Epithelial cell of esophagus (primary cell): Measurements from ENCODE around the gene PAK5.

Source experiments
- DNase-seq: peaks from one replicate; pipeline ENCODE4 v3.0.0; 2010; ENCODE audit warnings: low read depth
- H3K4me3 ChIP-seq: 2 replicates; pipeline ENCODE4 v1.5.1; 2011; ENCODE audit warnings: mild to moderate bottlenecking, low read length, control low read depth
- TF ChIP-seq, protein P1 (sequence below): IDR thresholded peaks from 2 replicates; pipeline ENCODE4 v1.5.1; 2011; ENCODE audit warnings: low read depth, mild to moderate bottlenecking, low read length, control low read depth, inconsistent platforms; ENCODE audit not compliant: insufficient read depth; ENCODE audit errors: missing control alignments

PAK5 gene

DNA sequence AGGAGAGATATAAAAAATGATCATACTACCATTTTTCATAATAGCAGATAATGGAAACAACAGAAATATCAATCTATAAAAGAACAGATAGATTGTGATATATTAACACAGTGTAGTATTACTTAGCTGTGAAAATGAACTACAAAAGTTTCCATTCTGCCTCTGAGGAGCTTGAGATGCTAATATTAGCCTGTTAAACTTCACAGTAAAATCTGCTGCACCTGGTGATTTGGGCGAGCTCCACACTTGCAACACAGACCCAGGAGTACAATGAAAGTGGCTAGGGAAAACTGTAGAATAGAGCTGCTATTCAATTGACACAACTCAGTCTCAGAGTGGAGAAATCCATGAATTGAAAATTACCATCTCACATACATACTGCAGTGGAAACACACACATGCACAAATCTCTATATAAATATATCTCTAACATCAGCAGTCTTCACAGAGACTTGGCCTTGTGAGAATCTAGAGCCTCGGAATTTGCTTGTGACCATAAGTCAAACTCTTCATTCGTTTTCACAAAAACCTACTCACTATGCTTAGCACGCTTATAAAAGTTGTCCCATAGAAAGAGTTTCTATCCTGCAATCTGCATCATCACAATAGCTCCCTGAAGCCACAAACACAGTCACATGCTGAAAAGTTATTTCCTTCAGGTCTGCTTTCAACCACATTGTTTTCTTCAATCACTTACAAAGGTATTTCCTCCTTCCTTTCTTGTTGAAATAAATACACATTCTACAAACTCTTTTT lies 133.0 kb downstream of the PAK5 start:
- DNase-seq: no peak
- TF ChIP-seq, protein P1, sequence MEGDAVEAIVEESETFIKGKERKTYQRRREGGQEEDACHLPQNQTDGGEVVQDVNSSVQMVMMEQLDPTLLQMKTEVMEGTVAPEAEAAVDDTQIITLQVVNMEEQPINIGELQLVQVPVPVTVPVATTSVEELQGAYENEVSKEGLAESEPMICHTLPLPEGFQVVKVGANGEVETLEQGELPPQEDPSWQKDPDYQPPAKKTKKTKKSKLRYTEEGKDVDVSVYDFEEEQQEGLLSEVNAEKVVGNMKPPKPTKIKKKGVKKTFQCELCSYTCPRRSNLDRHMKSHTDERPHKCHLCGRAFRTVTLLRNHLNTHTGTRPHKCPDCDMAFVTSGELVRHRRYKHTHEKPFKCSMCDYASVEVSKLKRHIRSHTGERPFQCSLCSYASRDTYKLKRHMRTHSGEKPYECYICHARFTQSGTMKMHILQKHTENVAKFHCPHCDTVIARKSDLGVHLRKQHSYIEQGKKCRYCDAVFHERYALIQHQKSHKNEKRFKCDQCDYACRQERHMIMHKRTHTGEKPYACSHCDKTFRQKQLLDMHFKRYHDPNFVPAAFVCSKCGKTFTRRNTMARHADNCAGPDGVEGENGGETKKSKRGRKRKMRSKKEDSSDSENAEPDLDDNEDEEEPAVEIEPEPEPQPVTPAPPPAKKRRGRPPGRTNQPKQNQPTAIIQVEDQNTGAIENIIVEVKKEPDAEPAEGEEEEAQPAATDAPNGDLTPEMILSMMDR: no peak
- no peak overlapping the region for H3K4me3 ChIP-seq

DNA sequence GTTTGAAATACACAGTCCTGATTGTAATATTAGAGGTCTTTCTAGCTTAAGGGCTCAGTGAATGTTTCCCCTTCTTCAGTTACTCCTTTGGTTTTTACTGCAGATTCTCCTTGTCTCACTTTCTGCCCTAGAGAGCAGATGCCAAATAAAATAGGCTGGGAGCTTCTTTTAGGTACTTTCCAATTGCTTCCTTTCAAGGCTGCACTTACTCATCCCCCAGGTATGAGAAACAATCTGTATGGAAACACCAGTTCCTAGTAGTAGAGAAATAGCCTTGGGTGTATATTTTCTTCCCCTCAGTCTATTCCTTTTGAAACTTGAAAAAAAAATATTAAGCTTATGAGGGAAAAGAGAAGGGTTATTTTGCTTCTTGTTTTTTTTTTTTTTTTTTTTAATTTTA lies 139.7 kb downstream of the PAK5 start:
- peak; percentile 52 for DNase-seq
- no peak overlapping the region for H3K4me3 ChIP-seq
- TF ChIP-seq, protein P1: no peak

DNA sequence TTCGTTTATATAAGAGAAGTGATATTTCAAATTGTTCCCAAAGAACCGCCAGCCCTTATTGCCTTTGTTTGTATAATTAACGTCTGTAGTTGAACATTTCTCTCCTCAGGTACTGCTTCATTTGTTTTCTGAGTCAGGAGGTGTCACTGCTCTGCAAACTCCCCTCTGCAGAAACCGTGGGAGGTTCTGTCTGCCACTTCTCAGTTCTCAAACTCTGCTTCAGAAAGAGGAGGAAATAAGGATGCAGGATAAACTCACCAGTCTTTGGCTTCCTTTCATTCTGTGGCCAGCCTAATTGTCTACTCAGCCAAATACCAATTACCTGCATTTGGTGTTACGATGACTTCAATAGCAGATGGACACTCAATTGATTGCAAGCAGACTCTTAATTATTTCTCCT lies 149.8 kb downstream of the PAK5 start:
- H3K4me3 ChIP-seq: no peak overlapping the region
- TF ChIP-seq, protein P1: no peak
- no peak for DNase-seq

DNA sequence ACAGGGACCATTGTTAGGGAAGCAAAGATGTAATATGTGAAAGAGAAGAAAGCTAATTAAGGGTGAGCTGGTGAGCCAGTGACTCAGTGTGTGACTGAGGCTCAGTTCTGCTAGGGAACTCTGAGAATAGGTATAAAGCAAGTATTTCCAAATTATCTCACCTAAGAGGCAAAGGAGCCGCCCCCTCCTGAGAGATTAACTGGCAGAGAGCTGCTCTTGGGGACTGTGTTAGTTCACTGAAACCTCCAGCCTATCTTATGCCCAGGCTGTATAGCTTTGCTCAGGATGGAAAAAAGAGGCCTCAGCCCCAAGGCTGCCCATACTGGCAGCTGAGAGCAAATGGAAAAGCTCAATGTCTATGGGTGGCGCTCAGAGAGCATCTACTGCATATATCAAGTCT lies 152.0 kb downstream of the PAK5 start:
- TF ChIP-seq, protein P1: no peak
- no peak for DNase-seq
- H3K4me3 ChIP-seq: no peak overlapping the region

DNA sequence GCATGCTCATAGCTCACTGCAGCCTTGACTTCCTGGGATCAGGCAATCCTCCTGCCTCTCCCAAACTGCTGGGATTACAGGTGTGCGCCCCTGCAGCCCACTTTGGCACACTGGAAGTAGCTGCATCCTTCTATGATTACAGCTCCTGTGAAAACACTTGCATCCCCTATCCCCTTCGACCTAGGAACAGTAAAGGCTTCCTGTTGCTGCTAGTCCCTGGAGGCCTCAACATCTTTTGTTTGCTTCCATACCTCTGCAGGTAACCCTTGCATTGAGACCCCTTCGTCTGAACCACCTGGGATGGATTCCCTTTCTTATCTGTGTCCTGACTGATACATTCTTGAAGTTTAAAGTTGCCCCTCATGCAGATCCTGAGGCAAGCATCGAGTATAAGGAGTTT lies 152.4 kb downstream of the PAK5 start:
- TF ChIP-seq, protein P1: no peak
- no peak for DNase-seq
- no peak overlapping the region for H3K4me3 ChIP-seq

DNA sequence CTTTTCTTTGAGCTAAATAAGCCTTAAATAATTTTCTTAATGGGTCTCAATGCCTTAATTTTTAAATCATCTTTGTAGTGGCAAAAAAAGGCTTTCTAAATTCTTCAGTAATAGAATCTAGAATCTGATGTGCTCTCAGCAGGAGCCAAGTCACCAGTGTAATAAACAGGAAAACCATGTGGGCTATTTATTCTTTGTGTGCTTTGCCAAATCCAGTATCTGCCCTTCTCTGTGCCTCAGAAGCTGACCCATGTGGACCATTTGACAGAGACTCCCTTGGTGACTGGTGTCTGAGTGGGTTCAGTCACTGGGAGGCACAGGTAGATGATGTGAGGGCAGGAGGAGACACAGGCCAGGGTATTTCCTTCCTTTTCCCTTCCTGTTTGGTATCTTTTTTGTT lies 152.9 kb downstream of the PAK5 start:
- no peak for DNase-seq
- TF ChIP-seq, protein P1: no peak
- no peak overlapping the region for H3K4me3 ChIP-seq

DNA sequence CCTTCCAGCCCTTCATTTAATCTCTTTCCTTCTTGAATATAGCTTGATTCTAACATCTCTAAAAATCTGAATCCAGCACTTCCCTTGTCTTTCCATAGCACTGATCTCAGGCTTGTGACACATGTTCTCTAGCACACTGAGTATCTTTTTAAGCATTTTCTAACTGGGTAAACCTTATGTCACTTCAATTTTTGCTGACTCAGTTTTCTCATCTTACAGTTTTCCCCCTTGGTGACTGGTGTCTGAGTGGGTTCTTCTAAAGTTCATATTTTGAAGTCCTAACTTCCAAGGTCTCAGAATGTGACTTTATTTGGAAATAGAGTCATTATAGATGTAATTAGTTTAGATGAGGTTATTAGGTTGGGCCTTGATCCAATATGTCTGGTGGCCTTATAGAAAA lies 153.9 kb downstream of the PAK5 start:
- TF ChIP-seq, protein P1: no peak
- H3K4me3 ChIP-seq: no peak overlapping the region
- no peak for DNase-seq
